Erythroblast (primary cell): ENCODE measurements around the gene NDE1.
A peak's percentile ranks its signal among the peaks of the same experiment; 100 is the strongest.
"Not testable (repeated sequence)": the region's sequence is repeated elsewhere in the genome, so short reads cannot be mapped to it uniquely, and the experiment has no call there.

Experiments
- DNase-seq, 2 experiments: peaks; one replicate each; lab custom pipeline; 2025; lab: John Stamatoyannopoulos, UW
- GATA1 ChIP-seq: IDR thresholded peaks from 2 replicates; pipeline ENCODE4 v1.6.1; 2011; ENCODE audit warnings: low read depth, mild to moderate bottlenecking, control low read depth, low read length, moderate library complexity
- POLR2A ChIP-seq: IDR thresholded peaks from 2 replicates; pipeline ENCODE4 v1.6.1; 2011; ENCODE audit warnings: mild to moderate bottlenecking, low read length

The NDE1 gene

GRCh38 chr16:15653227-15653626, 3.2 kb downstream of the NDE1 start:
- TF ChIP-seq POLR2A (no peak), GATA1 (no peak)
- no peak for DNase-seq

DNA sequence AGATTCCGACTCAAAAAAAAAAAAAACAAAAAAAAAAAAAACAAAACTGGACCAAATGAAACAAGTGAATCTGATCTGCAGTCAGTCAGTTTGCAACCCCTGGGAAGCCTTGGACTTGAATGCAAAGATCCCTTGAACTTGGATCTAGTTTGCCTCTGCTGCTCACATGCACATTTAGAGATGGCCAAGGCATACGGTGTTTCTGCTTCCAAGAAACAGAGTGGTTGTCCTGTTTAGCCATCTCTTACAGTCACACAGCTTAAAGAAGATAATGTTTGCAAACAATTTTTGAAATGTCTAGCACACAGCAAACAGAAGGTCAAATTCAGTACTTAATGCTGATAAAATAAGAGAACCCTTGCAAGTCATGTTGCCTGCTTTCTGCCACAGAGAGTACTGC, 4.5 kb downstream of the NDE1 start:
- DNase-seq = no peak
- TF ChIP-seq POLR2A (no peak), GATA1 (no peak)

DNA sequence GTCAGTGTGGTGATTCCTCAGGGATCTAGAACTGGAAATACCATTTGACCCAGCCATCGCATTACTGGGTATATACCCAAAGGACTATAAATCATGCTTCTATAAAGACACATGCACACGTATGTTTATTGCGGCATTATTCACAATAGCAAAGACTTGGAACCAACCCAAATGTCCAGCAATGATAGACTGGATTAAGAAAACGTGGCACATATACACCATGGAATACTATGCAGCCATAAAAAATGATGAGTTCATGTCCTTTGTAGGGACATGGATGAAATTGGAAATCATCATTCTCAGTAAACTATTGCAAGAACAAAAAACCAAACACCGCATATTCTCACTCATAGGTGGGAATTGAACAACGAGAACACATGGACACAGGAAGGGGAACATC, 5.5 kb downstream of the NDE1 start:
- DNase-seq = not testable (repeated sequence)

DNA sequence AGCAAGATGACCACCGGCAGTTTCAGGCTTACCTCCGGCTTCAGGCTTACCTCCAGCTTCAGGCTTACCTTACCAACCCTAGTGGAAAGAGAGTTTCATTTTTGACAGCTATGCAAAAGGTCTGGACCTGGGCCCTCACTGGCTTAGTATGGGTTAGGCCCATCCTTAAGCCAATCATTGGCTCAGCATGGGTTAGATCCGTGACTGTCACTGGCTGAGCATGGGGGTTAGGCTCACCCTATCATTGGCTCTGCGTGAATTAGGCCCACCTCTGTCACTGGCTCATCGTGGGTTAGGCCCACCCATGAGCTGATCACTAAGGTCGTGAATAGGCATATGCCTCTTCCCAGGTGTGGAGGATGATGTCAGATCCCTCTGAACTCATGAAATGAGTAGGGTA, 8.1 kb downstream of the NDE1 start:
- no peak for TF ChIP-seq POLR2A
- no peak for TF ChIP-seq GATA1
- no peak for DNase-seq

DNA sequence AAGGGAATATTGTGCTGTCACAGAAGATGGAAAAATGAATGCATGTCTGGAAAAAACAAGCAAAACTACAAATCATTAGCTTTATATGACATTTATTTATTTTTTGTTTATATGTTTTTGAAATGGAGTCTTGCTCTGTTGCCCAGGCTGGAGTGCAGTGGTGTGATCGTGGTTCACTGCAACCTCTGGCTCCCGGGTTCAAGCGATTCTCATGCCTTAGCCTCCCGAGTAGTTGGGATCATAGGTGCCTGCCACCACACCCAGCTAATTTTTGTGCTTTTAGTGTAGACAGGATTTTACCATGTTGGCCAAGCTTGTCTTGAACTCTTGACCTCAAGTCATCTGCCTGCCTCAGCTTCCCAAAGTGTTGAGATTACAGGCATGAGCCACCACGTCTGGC, 8.5 kb downstream of the NDE1 start:
- DNase-seq = no peak
- TF ChIP-seq POLR2A (no peak), GATA1 (no peak)

GRCh38 chr16:15660203-15660601, 10.2 kb downstream of the NDE1 start:
- no peak for TF ChIP-seq POLR2A
- TF ChIP-seq GATA1 = no peak
- no peak for DNase-seq

- TF ChIP-seq GATA1 (no peak), POLR2A (no peak)
- DNase-seq = no peak
These were observed 15.1 kb downstream of the NDE1 start for GRCh38 chr16:15665107-15665506.

DNA sequence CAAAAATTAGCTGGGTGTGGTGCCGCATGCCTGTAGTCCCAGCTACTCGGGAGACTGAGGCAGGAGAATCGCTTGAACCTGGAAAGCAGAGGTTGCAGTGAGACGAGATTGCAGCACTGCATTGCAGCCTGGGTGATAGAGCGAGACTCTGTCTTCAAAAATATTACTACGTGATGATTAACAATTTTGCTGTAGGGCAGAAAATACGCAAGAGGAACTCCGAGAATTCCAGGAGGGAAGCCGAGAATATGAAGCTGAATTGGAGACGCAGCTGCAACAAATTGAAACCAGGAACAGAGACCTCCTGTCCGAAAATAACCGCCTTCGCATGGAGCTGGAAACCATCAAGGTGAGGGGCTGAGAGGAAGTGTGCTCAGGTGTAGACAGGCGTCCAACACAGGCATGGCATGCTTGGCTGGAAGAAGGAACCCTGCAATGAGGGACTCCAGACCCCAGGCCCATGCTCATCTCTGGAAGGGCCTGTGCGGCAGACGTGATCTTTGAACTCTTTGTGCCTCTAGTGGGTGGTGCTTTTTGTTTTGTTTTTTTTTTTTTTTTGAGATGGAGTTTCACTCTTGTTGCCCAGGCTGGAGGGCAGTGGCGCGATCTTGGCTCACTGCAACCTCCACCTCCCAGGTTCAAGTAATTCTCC, 17.2 kb downstream of the NDE1 start:
- no peak for DNase-seq
- TF ChIP-seq POLR2A (no peak), GATA1 (no peak)

DNA sequence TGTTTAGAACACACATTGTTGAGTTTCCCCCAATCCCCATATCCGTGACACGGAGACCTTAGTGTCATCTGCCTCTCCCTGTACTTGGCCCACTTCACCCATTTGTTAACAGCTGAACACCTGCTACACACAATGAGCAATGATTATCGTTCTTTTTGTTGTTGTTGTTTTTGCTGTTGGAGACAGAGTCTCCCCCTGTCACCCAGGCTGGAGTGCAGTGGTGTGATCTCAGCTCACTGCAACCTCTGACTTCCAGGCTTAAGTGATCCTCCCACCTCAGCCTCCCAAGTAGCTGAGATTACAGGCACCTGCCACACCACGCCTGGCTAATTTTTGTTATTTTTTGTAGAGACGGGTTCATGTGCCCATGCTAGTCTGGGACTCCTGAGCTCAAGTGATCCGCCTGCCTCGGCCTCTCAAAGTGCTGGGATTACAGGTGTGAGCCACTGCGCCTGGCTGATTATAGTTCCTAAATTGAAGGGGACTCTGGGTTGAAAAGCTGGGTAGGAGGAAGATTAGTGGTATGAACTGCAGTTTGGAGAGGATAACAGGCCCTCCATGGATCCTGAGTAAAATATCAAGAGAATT, 21.6 kb downstream of the NDE1 start:
- DNase-seq = no peak
- no peak for TF ChIP-seq GATA1
- TF ChIP-seq POLR2A = no peak

GRCh38 chr16:15672127-15672513, 22.1 kb downstream of the NDE1 start:
- DNase-seq = not testable (repeated sequence)

DNA sequence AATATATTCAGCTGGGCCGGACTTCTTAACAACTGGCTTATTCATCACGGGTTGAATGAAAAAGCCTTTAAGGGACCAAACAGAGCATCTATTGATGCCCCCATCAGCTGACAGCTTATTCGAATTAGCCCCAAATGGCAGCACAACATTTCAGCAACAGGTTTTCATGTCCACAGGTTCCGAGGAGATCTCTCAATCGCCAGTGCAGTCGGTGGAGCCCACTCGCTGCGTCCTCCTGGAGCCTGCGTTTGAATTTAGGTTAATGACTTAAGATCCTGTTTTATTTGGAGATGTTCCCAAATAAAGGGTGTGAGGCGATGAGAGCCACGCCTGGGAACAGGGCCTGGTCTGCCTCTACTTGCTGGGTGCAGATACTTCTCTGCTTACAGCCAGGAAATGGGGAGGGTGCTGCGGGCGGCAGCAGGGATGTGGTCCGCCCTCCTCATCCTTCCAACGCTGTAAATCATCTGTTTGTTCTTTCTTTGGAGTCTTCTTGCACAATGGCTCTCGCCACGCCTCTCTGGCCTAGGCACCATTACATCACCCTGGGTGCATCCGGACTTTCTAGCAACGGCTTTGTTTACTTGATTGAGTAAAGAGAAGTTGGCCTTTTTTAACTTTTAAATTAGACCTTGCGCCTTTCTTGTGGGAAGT, 22.6 kb downstream of the NDE1 start:
- TF ChIP-seq POLR2A (no peak), GATA1 (no peak)
- peak in 1 of 2 experiments; percentile 17 for DNase-seq

- TF ChIP-seq POLR2A (no peak), GATA1 (no peak)
- DNase-seq = no peak
These were observed 24.5 kb downstream of the NDE1 start for GRCh38 chr16:15674571-15674970.

GRCh38 chr16:15676506-15676905, 26.5 kb downstream of the NDE1 start:
- no peak for DNase-seq
- TF ChIP-seq GATA1 = no peak

GRCh38 chr16:15677447-15677846, 27.4 kb downstream of the NDE1 start:
- no peak for TF ChIP-seq POLR2A
- no peak for DNase-seq

DNA sequence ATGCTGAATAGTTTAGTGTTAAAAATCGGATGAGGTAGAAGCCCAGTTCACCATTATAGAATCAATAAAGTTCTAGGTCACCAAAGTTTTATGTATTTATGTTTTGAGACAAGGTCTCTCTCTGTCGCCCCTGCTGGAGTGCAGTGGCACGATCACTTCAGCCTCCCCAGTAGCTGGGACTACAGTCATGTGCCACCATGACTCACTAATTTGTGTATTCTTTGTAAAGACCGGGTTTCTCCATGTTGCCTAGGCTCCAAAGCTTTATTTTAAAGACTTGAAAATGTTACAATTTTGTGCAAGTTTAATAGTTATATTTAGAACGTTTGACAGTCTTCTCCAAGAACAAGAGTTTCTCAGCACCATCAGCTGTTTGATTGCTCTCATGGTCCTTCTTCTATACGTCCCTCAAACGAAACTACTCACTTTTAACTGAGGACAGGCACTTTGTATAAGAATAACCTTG, 32.1 kb downstream of the NDE1 start:
- peak; percentile 74 to 85 for DNase-seq
- TF ChIP-seq GATA1 = no peak
- TF ChIP-seq POLR2A = no peak
